Ascending aorta (tissue), 2 donors: ENCODE measurements around the gene KIF5A. TPM values are rescaled to one million over a fixed set of nuclear protein-coding genes. Genes with fewer than 3 reads are reported as not detected.

ENCODE experiments used
- DNase-seq, 2 donors: peaks; one replicate each; pipeline ENCODE4 v3.0.0-alpha.2; 2019; ENCODE audit warnings: low spot score in 2 of 2
- H3K27ac ChIP-seq, 2 donors: fragments of 200-600 bp; sonication (generic); one replicate each; pipeline ENCODE4 v1.5.1; 2016 to 2017; ENCODE audit warnings: mild to moderate bottlenecking in 1 of 2
- H3K27me3 ChIP-seq: fragments of 200-600 bp; sonication (generic); one replicate; pipeline ENCODE4 v1.5.1; 2017
- H3K36me3 ChIP-seq, 2 donors: fragments of 200-600 bp; sonication (generic); one replicate each; pipeline ENCODE4 v1.5.1; 2016
- H3K4me1 ChIP-seq, 2 donors: fragments of 200-600 bp; sonication (generic); one replicate each; pipeline ENCODE4 v1.5.1; 2016 to 2017; ENCODE audit warnings: mild to moderate bottlenecking in 1 of 2
- H3K4me3 ChIP-seq, 2 donors: fragments of 200-600 bp; sonication (generic); one replicate each; pipeline ENCODE4 v1.5.1; 2016 to 2017; ENCODE audit warnings: mild to moderate bottlenecking in 1 of 2
- H3K9me3 ChIP-seq, 2 donors: fragments of 200-600 bp; sonication (generic); one replicate each; pipeline ENCODE4 v1.5.1; 2016
- intact Hi-C: fragments of 100-400 bp; cut with DNase I; formaldehyde crosslinking; loops from one replicate; pipeline ENCODE4 v1.15.1; 2023
- total RNA-seq: library from RNA; depleted of rRNA; stranded (reverse); fragments of >200 nt; gene quantifications from one replicate; pipeline ENCODE4 v1.1.0, GENCODE V29; 2016
- TF ChIP-seq, protein P1 (sequence below), 3 experiments: fragments of 200-600 bp in 2 of 3; fragments of 450-650 bp in 1 of 3; sonication (generic) in 2 of 3; IDR thresholded peaks; one replicate each; pipeline ENCODE4 v1.5.1; 2016 to 2019; ENCODE audit warnings: antibody characterized with exemption in 3 of 3, mild to moderate bottlenecking in 1 of 3, moderate library complexity in 1 of 3

The KIF5A gene
- total RNA-seq, 1 donor from 2014 or later: not detected

DNA sequence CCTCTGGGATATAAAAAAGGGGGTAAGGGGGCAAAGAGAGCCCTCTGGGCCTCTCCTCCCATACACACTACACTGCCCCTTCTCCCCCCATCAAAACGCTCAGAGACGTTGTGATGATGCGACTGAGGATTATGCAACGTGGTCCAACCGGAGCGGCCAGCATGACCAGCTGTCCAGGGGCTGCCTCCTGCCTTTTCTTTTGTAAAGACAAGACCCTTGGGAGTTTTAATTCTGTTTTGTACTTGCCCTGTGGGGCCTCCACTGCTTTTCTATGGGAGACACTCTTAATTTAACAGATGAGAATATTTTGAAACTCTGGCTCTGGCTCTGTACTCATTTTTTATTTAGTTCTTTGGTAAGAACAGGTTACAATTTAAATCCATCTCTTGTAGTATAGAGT, 20.0 kb upstream of the KIF5A start:
- no peak for DNase-seq
- TF ChIP-seq, protein P1, sequence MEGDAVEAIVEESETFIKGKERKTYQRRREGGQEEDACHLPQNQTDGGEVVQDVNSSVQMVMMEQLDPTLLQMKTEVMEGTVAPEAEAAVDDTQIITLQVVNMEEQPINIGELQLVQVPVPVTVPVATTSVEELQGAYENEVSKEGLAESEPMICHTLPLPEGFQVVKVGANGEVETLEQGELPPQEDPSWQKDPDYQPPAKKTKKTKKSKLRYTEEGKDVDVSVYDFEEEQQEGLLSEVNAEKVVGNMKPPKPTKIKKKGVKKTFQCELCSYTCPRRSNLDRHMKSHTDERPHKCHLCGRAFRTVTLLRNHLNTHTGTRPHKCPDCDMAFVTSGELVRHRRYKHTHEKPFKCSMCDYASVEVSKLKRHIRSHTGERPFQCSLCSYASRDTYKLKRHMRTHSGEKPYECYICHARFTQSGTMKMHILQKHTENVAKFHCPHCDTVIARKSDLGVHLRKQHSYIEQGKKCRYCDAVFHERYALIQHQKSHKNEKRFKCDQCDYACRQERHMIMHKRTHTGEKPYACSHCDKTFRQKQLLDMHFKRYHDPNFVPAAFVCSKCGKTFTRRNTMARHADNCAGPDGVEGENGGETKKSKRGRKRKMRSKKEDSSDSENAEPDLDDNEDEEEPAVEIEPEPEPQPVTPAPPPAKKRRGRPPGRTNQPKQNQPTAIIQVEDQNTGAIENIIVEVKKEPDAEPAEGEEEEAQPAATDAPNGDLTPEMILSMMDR (IDR thresholded peaks at IDR 0.05): no peak
- H3K36me3 ChIP-seq: peaks cover 98% of the 10 kb centered on the region in 2 donors

DNA sequence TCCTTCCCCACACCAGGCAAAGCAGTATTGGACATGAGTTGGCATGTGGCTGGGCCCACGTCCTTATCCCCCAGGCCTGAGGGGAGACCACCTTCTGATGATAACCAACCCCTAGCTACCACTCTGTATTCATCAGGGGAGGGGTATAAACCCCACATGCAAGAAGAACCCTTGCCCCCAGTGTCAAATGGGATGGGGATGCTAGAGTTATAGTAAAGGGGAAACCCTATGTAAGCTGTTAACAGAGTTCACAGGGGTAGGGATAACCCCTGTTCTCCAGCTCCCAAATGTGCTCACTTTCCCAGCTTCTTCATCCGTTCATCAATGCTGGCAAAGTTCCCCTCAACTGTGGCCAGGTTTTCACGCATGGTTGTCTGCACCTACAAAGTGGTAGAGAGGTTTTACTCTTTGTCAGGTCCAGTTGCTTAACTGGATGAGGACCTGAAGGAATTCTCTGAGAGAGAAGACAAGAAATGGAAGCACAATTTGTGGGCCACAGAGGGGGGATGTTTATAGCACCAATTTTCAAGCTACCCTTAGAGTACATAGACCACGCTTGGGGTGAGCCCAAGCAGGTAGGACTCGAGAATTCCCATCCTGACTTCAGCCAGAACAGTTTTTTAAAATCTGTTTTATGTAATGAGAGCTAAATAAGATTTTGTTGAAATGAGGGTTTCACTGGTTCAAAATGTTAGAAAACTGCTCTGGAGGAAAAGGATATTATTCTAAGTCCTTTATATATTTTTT, 19.3 kb upstream of the KIF5A start:
- DNase-seq: no peak
- no peaks in the 10 kb centered on the region for H3K27me3 ChIP-seq
- H3K4me1 ChIP-seq: no peaks in the 10 kb centered on the region
- TF ChIP-seq, protein P1 (IDR thresholded peaks at IDR 0.05): no peak
- no peak overlapping the region for H3K27ac ChIP-seq
- no peak overlapping the region for H3K4me3 ChIP-seq
- intact Hi-C loops: no loop called here
- no peaks in the 10 kb centered on the region for H3K9me3 ChIP-seq
- peaks cover 98% of the 10 kb centered on the region in 2 donors for H3K36me3 ChIP-seq

More for the DNA sequence above, 20.0 kb upstream of the KIF5A start:
- Histone ChIP-seq H3K4me3 (no peak overlapping the region), H3K4me1 (peaks cover 0 to 7% of the 10 kb centered on the region in 2 donors), H3K9me3 (no peaks in the 10 kb centered on the region), H3K27me3 (no peaks in the 10 kb centered on the region), H3K27ac (no peak overlapping the region)
- intact Hi-C loops: no loop called here

DNA sequence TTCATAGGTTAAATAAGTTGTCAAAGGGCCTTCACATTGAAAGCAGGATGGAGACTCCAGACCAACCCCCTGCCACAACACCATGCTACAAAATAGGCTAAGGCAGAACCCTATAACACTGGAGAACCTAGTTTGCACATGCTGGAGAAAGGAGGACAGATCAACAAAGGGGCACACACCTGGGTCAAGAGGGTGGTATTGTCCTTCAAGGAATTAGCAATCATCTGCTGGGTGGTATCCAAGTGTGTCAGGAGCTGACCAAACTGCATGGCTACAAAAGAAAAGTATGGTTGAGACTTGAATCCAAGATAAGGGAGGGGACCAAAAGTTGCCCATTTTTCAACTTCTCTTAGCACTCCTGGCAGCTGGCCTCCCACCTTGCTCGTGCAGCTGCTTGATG, 18.0 kb upstream of the KIF5A start:
- Histone ChIP-seq H3K4me3 (no peak overlapping the region), H3K27me3 (no peaks in the 10 kb centered on the region), H3K27ac (no peak overlapping the region), H3K36me3 (peaks cover 87% of the 10 kb centered on the region in 2 donors), H3K9me3 (no peaks in the 10 kb centered on the region), H3K4me1 (no peaks in the 10 kb centered on the region)
- TF ChIP-seq, protein P1 (IDR thresholded peaks at IDR 0.05): no peak
- intact Hi-C loops: no loop called here
- DNase-seq: no peak

DNA sequence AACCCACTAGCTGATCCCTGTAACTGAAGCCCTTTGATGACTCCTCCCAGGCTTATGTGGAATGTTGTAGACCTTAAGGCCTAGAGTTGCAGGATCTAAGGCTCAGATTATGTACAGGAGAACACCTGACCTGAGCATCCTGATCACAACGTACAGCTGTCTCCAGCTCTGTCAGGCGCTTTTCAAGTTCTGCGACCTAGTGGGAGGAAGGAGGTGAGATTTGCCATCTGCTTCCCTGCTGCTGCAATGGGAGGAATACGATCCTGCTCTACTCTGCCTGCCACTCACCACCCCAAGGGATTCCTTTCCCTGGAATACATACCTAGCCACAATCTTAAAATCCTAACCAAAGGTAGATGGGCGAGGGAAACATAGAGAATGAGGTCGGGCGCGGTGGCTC, 16.7 kb upstream of the KIF5A start:
- DNase-seq: no peak
- H3K27ac ChIP-seq: no peak overlapping the region
- H3K4me1 ChIP-seq: no peaks in the 10 kb centered on the region
- no peaks in the 10 kb centered on the region for H3K9me3 ChIP-seq
- intact Hi-C loops: no loop called here
- TF ChIP-seq, protein P1 (IDR thresholded peaks at IDR 0.05): no peak
- H3K27me3 ChIP-seq: no peaks in the 10 kb centered on the region
- H3K4me3 ChIP-seq: no peak overlapping the region
- H3K36me3 ChIP-seq: peaks cover 74 to 83% of the 10 kb centered on the region in 2 donors

DNA sequence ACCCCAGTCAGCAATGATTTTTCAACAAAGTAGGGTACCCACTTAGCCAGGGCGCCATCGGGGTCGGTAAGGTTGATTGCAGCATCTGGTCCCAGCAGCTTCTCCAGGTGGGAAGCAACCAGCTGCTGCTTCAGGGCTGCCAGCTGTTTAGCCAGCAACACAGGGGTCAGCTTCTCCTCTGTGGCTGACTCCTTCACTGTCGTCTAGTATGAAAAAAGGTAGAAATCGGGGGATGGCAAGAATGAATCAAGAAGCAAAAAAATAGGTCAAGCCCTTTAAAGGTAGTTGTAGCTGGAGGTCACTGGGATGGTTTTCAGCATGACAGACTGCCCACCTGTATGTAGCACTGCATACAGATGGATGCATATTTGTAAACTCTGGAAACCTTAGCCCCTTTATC, 15.6 kb upstream of the KIF5A start:
- TF ChIP-seq, protein P1 (IDR thresholded peaks at IDR 0.05): no peak

More for the DNA sequence above, 15.6 kb upstream of the KIF5A start:
- H3K27me3 ChIP-seq: no peaks in the 10 kb centered on the region
- no peak overlapping the region for H3K4me3 ChIP-seq
- no peaks in the 10 kb centered on the region for H3K9me3 ChIP-seq
- H3K36me3 ChIP-seq: peaks cover 63 to 83% of the 10 kb centered on the region in 2 donors
- H3K27ac ChIP-seq: no peak overlapping the region
- no peak for DNase-seq
- intact Hi-C loops: no loop called here
- no peaks in the 10 kb centered on the region for H3K4me1 ChIP-seq
